Ishikawa (cell line): ENCODE results near the gene NRXN3.

Source experiments
- CEBPB ChIP-seq: IDR thresholded peaks from 2 replicates; pipeline ENCODE4 v1.6.1; 2012
- CREB1 ChIP-seq: IDR thresholded peaks from 2 replicates; pipeline ENCODE4 v1.6.1; 2012; ENCODE audit warnings: low read depth
- EGR1 ChIP-seq: IDR thresholded peaks from 2 replicates; pipeline ENCODE4 v1.6.1; 2012
- EP300 ChIP-seq: IDR thresholded peaks from 2 replicates; pipeline ENCODE4 v1.6.1; 2012; ENCODE audit warnings: borderline replicate concordance
- FOXM1 ChIP-seq: IDR thresholded peaks from 2 replicates; pipeline ENCODE4 v1.6.1; 2012; ENCODE audit warnings: low read depth, borderline replicate concordance
- MAX ChIP-seq: IDR thresholded peaks from 2 replicates; pipeline ENCODE4 v1.6.1; 2012
- NFIC ChIP-seq: IDR thresholded peaks from 2 replicates; pipeline ENCODE4 v1.6.1; 2012
- RAD21 ChIP-seq: IDR thresholded peaks from 2 replicates; pipeline ENCODE4 v1.6.1; 2012; ENCODE audit warnings: low read depth
- REST ChIP-seq: IDR thresholded peaks from 2 replicates; pipeline ENCODE4 v1.6.1; 2012; ENCODE audit warnings: low read depth, mild to moderate bottlenecking
- TAF1 ChIP-seq: IDR thresholded peaks from 2 replicates; pipeline ENCODE4 v1.6.1; 2012; ENCODE audit warnings: low read depth, mild to moderate bottlenecking
- YY1 ChIP-seq: IDR thresholded peaks from 2 replicates; pipeline ENCODE4 v1.6.1; 2012; ENCODE audit warnings: low read depth

GRCh38 chr14:79549515-79549914 is 1379.3 kb downstream of the NRXN3 start:
- TF ChIP-seq NFIC (no peak), MAX (no peak), FOXM1 (no peak), REST (no peak), CEBPB (no peak), YY1 (no peak), EGR1 (no peak), TAF1 (no peak), CREB1 (no peak), RAD21 (no peak), EP300 (no peak)
